Immature natural killer cell (primary cell): ENCODE measurements around the gene MFSD6. TPM values are rescaled to one million over a fixed set of nuclear protein-coding genes. Genes with fewer than 3 reads are reported as not detected.
A peak's percentile ranks its signal among the peaks of the same experiment; 100 is the strongest.

ENCODE experiments used
- DNase-seq, 3 donors: peaks; one replicate each; pipeline ENCODE4 v3.0.0; 2022; ENCODE audit warnings: mixed read lengths in 1 of 3
- H3K27ac Mint-ChIP-seq, 6 donors: one replicate each; pipeline ENCODE4 v1.8.0; 2020; ENCODE audit warnings: mixed read lengths in 6 of 6, mild to moderate bottlenecking in 5 of 6, inconsistent platforms in 4 of 6, moderate library complexity in 3 of 6
- H3K27me3 Mint-ChIP-seq, 3 donors: one replicate each; pipeline ENCODE4 v1.8.0; 2020 to 2021; ENCODE audit warnings: low read depth in 3 of 3, mild to moderate bottlenecking in 3 of 3, mixed read lengths in 3 of 3, moderate library complexity in 3 of 3, inconsistent platforms in 1 of 3
- H3K36me3 Mint-ChIP-seq, 3 donors: one replicate each; pipeline ENCODE4 v1.8.0; 2020; ENCODE audit warnings: mixed read lengths in 3 of 3, inconsistent platforms in 2 of 3, mild to moderate bottlenecking in 2 of 3
- H3K4me1 Mint-ChIP-seq, 2 donors: one replicate each; pipeline ENCODE4 v1.8.0; 2020; ENCODE audit warnings: inconsistent platforms in 2 of 2, mild to moderate bottlenecking in 2 of 2, mixed read lengths in 2 of 2, moderate library complexity in 1 of 2
- H3K4me3 Mint-ChIP-seq, 5 donors: one replicate each; pipeline ENCODE4 v1.8.0; 2020; ENCODE audit warnings: mild to moderate bottlenecking in 5 of 5, mixed read lengths in 5 of 5, inconsistent platforms in 3 of 5, moderate library complexity in 3 of 5
- H3K9me3 Mint-ChIP-seq, 6 donors: one replicate each; pipeline ENCODE4 v1.8.0; 2020; ENCODE audit warnings: mild to moderate bottlenecking in 6 of 6, mixed read lengths in 6 of 6, inconsistent platforms in 4 of 6, moderate library complexity in 3 of 6
- polyA plus RNA-seq, 3 donors: library from polyadenylated mRNA; unstranded; fragments of 300-500 nt; fragmentation: Illumina TruSeq; gene quantifications; one replicate each; pipeline ENCODE4 v1.2.3, GENCODE V29; 2021

MFSD6 gene
- polyA plus RNA-seq, 3 donors from 2014 or later = 7.3 to 35.1 (median 8.5) TPM

GRCh38 chr2:190451561-190452176, 43.5 kb downstream of the MFSD6 start:
- Mint-ChIP-seq H3K27me3 (peaks cover 0 to 2% (median 0%) of the 10 kb centered on the region in 3 donors), H3K4me1 (peaks cover 35 to 61% of the 10 kb centered on the region in 2 donors), H3K36me3 (peaks cover 4 to 17% (median 5%) of the 10 kb centered on the region in 3 donors), H3K4me3 (no peak overlapping the region), H3K9me3 (no peaks in the 10 kb centered on the region), H3K27ac (peak overlapping the region in 4 of 6 donors; percentile 2 to 43 (median 34))
- DNase-seq = no peak

- H3K4me3 Mint-ChIP-seq = no peak overlapping the region
- no peaks in the 10 kb centered on the region for H3K9me3 Mint-ChIP-seq
- DNase-seq = no peak
- peaks cover 0 to 2% (median 0%) of the 10 kb centered on the region in 3 donors for H3K27me3 Mint-ChIP-seq
- peak overlapping the region in 1 of 6 donors; percentile 15 for H3K27ac Mint-ChIP-seq
- H3K36me3 Mint-ChIP-seq = peaks cover 8 to 17% (median 9%) of the 10 kb centered on the region in 3 donors
- H3K4me1 Mint-ChIP-seq = peaks cover 37 to 61% of the 10 kb centered on the region in 2 donors
Observed at GRCh38 chr2:190452433-190452832, 44.3 kb downstream of the MFSD6 start.

- Mint-ChIP-seq H3K4me3 (no peak overlapping the region), H3K27me3 (peaks cover 0 to 2% (median 0%) of the 10 kb centered on the region in 3 donors), H3K27ac (no peak overlapping the region), H3K4me1 (peaks cover 43 to 63% of the 10 kb centered on the region in 2 donors), H3K36me3 (peaks cover 8 to 28% (median 13%) of the 10 kb centered on the region in 3 donors), H3K9me3 (no peaks in the 10 kb centered on the region)
- no peak for DNase-seq
Observed at GRCh38 chr2:190454795-190455194, 46.6 kb downstream of the MFSD6 start.

- Mint-ChIP-seq H3K4me1 (peaks cover 48 to 70% of the 10 kb centered on the region in 2 donors), H3K27me3 (peaks cover 0 to 2% (median 0%) of the 10 kb centered on the region in 3 donors), H3K36me3 (peaks cover 8 to 28% (median 13%) of the 10 kb centered on the region in 3 donors), H3K4me3 (no peak overlapping the region), H3K9me3 (no peaks in the 10 kb centered on the region), H3K27ac (peak overlapping the region in 1 of 6 donors; percentile 35)
- no peak for DNase-seq
Observed at GRCh38 chr2:190455358-190456095, 47.4 kb downstream of the MFSD6 start.

- DNase-seq = no peak
- Mint-ChIP-seq H3K36me3 (peaks cover 8 to 28% (median 13%) of the 10 kb centered on the region in 3 donors), H3K27ac (peak overlapping the region in 1 of 6 donors; percentile 0), H3K27me3 (peaks cover 0 to 2% (median 0%) of the 10 kb centered on the region in 3 donors), H3K4me1 (peaks cover 47 to 68% of the 10 kb centered on the region in 2 donors), H3K9me3 (no peaks in the 10 kb centered on the region), H3K4me3 (no peak overlapping the region)
Observed at GRCh38 chr2:190456833-190457232, 48.7 kb downstream of the MFSD6 start.

GRCh38 chr2:190457256-190457655, 49.1 kb downstream of the MFSD6 start:
- Mint-ChIP-seq H3K27ac (peak overlapping the region in 1 of 6 donors; percentile 31), H3K4me3 (no peak overlapping the region), H3K9me3 (no peaks in the 10 kb centered on the region), H3K27me3 (peaks cover 0 to 2% (median 0%) of the 10 kb centered on the region in 3 donors), H3K4me1 (peaks cover 47 to 71% of the 10 kb centered on the region in 2 donors), H3K36me3 (peaks cover 8 to 28% (median 13%) of the 10 kb centered on the region in 3 donors)
- DNase-seq = no peak

GRCh38 chr2:190458352-190459107, 50.4 kb downstream of the MFSD6 start:
- Mint-ChIP-seq H3K4me3 (no peak overlapping the region), H3K4me1 (peaks cover 43 to 71% of the 10 kb centered on the region in 2 donors), H3K27me3 (no peaks in the 10 kb centered on the region), H3K36me3 (peaks cover 5 to 22% (median 11%) of the 10 kb centered on the region in 3 donors), H3K9me3 (no peaks in the 10 kb centered on the region), H3K27ac (peak overlapping the region in 2 of 6 donors; percentile 6 to 33)
- no peak for DNase-seq

GRCh38 chr2:190459881-190460280, 51.7 kb downstream of the MFSD6 start:
- DNase-seq = no peak
- Mint-ChIP-seq H3K9me3 (no peaks in the 10 kb centered on the region), H3K36me3 (peaks cover 5 to 10% (median 8%) of the 10 kb centered on the region in 3 donors), H3K27me3 (no peaks in the 10 kb centered on the region), H3K27ac (peak overlapping the region in 2 of 6 donors; percentile 41 to 79), H3K4me1 (peaks cover 53 to 74% of the 10 kb centered on the region in 2 donors), H3K4me3 (no peak overlapping the region)

GRCh38 chr2:190460487-190460886, 52.3 kb downstream of the MFSD6 start:
- H3K9me3 Mint-ChIP-seq = no peaks in the 10 kb centered on the region
- no peaks in the 10 kb centered on the region for H3K27me3 Mint-ChIP-seq
- H3K36me3 Mint-ChIP-seq = peaks cover 5 to 10% (median 8%) of the 10 kb centered on the region in 3 donors
- no peak overlapping the region for H3K4me3 Mint-ChIP-seq
- DNase-seq = no peak
- H3K4me1 Mint-ChIP-seq = peaks cover 54 to 76% of the 10 kb centered on the region in 2 donors
- peak overlapping the region in 1 of 6 donors; percentile 7 for H3K27ac Mint-ChIP-seq

- Mint-ChIP-seq H3K36me3 (peaks cover 2 to 10% (median 5%) of the 10 kb centered on the region in 3 donors), H3K4me1 (peaks cover 56 to 82% of the 10 kb centered on the region in 2 donors), H3K27ac (peak overlapping the region in 2 of 6 donors; percentile 31 to 32), H3K27me3 (no peaks in the 10 kb centered on the region), H3K9me3 (no peaks in the 10 kb centered on the region), H3K4me3 (no peak overlapping the region)
- DNase-seq = no peak
Observed at GRCh38 chr2:190462181-190462580, 54.0 kb downstream of the MFSD6 start.

- Mint-ChIP-seq H3K27ac (peak overlapping the region in 2 of 6 donors; percentile 31 to 32), H3K4me1 (peaks cover 58 to 82% of the 10 kb centered on the region in 2 donors), H3K36me3 (peaks cover 0 to 10% (median 4%) of the 10 kb centered on the region in 3 donors), H3K4me3 (no peak overlapping the region), H3K9me3 (no peaks in the 10 kb centered on the region), H3K27me3 (no peaks in the 10 kb centered on the region)
- DNase-seq = no peak
Observed at GRCh38 chr2:190462611-190463010, 54.5 kb downstream of the MFSD6 start.

- no peak for DNase-seq
- Mint-ChIP-seq H3K27me3 (peaks cover 0 to 3% (median 0%) of the 10 kb centered on the region in 3 donors), H3K27ac (peak overlapping the region in 2 of 6 donors; percentile 8 to 51), H3K4me3 (no peak overlapping the region), H3K36me3 (no peaks in the 10 kb centered on the region), H3K4me1 (peaks cover 63 to 93% of the 10 kb centered on the region in 2 donors), H3K9me3 (no peaks in the 10 kb centered on the region)
Observed at GRCh38 chr2:190465060-190465459, 56.9 kb downstream of the MFSD6 start.

GRCh38 chr2:190466819-190467446, 58.8 kb downstream of the MFSD6 start:
- Mint-ChIP-seq H3K4me1 (peaks cover 54 to 81% of the 10 kb centered on the region in 2 donors), H3K4me3 (no peak overlapping the region)

More at GRCh38 chr2:190466819-190467446, 58.8 kb downstream of the MFSD6 start:
- no peak for DNase-seq
- H3K27me3 Mint-ChIP-seq = peaks cover 0 to 3% (median 0%) of the 10 kb centered on the region in 3 donors
- peaks cover 0 to 8% (median 4%) of the 10 kb centered on the region in 3 donors for H3K36me3 Mint-ChIP-seq
- no peaks in the 10 kb centered on the region for H3K9me3 Mint-ChIP-seq
- H3K27ac Mint-ChIP-seq = peak overlapping the region in 1 of 6 donors; percentile 21
